GM13976 (cell line): ENCODE results near the gene NAPB.

Experiments
- DNase-seq: peaks from one replicate; pipeline ENCODE4 v3.0.0; 2012; ENCODE audit warnings: low spot score
- in situ Hi-C: fragments of 300-500 bp; cut with MboI; formaldehyde crosslinking; loops from one replicate; pipeline ENCODE4 v1.12.0; 2022; ENCODE audit warnings: low sequenced_read_pairs, mixed read lengths, inconsistent platforms; ENCODE audit not compliant: unreplicated experiment
- TF ChIP-seq, protein P1 (sequence below): IDR thresholded peaks from 2 replicates; pipeline ENCODE4 v1.5.1; 2012; ENCODE audit warnings: borderline replicate concordance, mild to moderate bottlenecking; ENCODE audit not compliant: insufficient read depth; ENCODE audit errors: extremely low read depth, missing control alignments, control extremely low read depth

Gene NAPB

DNA sequence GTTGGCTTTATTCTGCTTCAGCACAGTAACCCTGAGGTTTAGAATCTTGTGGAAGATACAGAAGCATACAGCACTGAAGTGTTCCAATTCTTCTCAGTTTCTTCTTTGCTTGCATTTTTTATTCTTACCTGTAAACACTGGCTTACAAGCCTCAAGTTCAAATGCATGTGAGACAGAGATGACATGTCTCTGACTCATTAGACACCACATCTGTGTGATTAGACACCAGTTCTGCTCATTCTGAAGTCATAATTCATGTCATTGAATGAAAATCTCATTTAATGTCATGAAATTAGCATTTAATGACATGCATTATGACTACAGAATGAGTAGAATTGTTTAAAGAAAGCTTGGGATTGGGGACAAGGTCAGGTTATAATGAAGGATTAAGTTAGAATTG is 53.5 kb downstream of the NAPB start:
- TF ChIP-seq, protein P1, sequence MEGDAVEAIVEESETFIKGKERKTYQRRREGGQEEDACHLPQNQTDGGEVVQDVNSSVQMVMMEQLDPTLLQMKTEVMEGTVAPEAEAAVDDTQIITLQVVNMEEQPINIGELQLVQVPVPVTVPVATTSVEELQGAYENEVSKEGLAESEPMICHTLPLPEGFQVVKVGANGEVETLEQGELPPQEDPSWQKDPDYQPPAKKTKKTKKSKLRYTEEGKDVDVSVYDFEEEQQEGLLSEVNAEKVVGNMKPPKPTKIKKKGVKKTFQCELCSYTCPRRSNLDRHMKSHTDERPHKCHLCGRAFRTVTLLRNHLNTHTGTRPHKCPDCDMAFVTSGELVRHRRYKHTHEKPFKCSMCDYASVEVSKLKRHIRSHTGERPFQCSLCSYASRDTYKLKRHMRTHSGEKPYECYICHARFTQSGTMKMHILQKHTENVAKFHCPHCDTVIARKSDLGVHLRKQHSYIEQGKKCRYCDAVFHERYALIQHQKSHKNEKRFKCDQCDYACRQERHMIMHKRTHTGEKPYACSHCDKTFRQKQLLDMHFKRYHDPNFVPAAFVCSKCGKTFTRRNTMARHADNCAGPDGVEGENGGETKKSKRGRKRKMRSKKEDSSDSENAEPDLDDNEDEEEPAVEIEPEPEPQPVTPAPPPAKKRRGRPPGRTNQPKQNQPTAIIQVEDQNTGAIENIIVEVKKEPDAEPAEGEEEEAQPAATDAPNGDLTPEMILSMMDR, result no peak
- DNase-seq, result no peak
- in situ Hi-C loops, result no loop called here

DNA sequence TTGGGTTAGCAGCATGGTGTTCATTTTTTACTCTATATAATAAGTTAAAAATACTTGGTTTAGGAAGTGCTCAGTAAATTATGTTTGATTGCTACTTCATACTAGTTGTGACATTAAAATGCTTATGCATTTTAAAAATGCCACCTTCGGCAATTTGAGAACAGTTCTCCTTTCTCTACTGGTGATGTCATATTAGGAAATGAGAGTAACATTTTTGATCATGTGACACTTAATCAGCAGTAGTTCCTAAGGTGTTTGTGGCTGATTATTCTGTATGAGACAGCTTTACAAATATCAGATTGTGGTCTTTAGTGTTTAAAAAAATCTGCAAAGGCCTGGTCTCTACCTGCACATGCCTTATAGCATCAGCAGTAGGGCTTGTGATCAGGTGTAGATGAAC is 54.9 kb downstream of the NAPB start:
- in situ Hi-C loops, result no loop called here
- TF ChIP-seq, protein P1, result no peak
- DNase-seq, result peak; percentile 63

DNA sequence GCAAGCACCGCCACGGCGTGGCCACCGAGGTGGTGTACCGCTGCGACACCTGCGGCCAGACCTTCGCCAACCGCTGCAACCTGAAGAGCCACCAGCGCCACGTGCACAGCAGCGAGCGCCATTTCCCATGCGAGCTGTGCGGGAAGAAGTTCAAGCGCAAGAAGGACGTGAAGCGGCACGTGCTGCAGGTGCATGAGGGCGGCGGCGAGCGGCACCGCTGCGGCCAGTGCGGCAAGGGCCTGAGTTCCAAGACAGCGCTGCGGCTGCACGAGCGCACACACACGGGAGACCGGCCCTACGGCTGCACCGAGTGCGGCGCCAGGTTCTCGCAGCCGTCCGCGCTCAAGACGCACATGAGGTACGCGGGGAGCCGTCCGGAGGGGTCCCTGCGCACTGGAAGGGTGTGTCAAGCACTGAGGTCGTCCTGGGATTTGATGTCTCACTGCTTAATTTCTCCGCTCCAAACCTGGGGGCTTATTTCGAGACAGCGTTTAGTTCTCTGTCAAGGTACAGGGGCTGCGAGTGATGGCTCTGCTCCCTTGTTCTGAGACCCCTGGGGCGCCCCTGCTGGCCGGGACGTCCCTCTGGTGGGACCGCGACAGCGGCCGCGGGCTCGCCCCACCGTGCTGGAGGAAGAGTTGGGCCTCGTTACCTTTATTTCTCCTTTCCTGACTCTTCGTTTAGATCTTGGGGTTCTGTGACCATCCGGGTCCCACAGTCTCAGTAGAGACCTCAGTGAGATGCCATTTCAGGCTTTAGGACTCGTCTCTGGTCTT is 55.7 kb downstream of the NAPB start:
- no peak for DNase-seq
- in situ Hi-C loops, result no loop called here
- TF ChIP-seq, protein P1, result no peak

DNA sequence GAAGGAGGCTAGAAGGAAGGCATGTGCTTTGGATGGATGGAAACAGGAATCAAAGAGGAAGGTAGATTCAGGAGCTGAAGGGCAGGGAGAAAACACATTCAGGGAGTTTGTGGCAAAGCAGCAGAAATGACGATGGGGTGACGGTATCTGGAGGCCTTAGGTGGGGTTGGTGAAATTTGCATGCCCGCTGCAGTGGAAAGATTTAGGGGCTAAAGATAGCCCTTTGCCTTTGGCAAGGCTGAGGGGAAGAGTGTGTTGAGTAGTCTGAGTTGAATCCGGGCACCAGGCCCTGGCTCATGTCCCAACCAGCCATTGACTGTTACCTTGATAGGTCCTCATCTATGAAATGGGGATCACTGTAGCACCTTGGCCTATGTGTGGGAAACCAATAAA is 58.0 kb downstream of the NAPB start:
- TF ChIP-seq, protein P1, result no peak
- no peak for DNase-seq
- in situ Hi-C loops, result no loop called here

- TF ChIP-seq, protein P1, result no peak
- DNase-seq, result no peak
- in situ Hi-C loops, result no loop called here
These were observed 58.7 kb downstream of the NAPB start for GRCh38 chr20:23362392-23363256.

DNA sequence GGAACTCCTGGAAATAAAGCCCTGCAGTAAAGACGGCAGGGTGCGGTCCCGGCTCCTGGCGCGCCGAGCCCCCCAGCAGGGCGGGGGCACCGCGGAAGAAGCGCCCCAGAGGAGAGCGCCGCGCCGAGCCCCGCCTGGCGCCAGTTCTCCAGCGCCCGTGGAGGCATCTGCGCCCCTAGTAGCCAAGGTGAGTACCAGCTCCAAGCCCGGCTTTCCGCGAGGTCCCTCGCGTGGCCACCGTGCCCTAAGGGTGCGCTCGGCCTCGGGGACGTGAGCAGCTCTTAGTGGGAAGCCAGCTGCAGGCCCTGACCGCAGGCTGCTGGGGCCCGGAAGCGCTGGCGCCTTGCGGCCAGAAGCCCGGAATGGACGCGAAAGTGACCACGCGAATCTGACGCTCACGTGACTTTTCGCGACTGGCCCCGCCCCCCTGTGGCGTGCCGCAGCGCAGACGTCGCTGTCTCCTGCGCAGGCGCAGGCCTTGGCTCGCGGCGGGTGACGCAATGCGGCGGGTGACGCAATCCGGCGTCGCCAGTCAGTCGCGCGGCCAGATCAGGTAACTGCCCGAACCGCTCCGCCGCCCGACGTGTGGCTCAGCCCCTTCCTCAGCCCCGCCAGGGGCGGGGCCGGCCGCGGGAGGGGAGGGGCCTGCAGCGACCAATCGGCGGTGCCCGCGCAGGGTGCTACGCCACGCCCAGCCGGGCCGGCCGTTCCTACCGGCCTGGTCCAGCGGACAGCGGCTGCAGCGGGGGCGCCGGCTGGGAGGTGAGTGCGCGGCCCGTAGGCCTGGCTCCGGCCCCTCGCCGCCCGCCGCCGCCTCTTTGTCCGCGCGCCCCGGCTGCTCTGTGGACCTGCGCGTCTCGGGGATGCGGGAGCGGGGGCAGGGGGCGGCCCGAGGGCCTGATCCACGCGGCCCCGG is 59.6 kb downstream of the NAPB start, which contains the start of gene GZF1:
Gene GZF1 (plus strand): TSS at position 707 of the 916 bp plus-strand sequence. CDS start 2,202 bp downstream, outside the sequence.
- TF ChIP-seq, protein P1, result no peak
- DNase-seq, result peak; percentile 98
- in situ Hi-C loops, result no loop called here
